ENCODE results near the gene LRP6. TPM values are rescaled to one million over a fixed set of nuclear protein-coding genes. Genes with fewer than 3 reads are reported as not detected.

Gene LRP6
- total and polyA plus RNA-seq, 2 of the 13 experiments (the other 11 are each of a cell fraction or from before 2014, with no cell fraction given) = 33.8 to 42.0 TPM

- H3K9me3 ChIP-seq (ENCODE audit: low read length) = no peaks in the 10 kb centered on the region
- ChIA-PET POLR2A (no interaction called here), CTCF (ENCODE audit: low intra/inter-chr PET ratio, low total read pairs) (no interaction called here)
- peaks cover 90% of the 10 kb centered on the region for H3K79me2 ChIP-seq (ENCODE audit: insufficient read depth, low read length)
- H3K9ac ChIP-seq (ENCODE audit: insufficient read depth, low read depth, low read length) = no peak overlapping the region
- H2AFZ ChIP-seq (ENCODE audit: low read length) = no peak overlapping the region
- no peak for DNase-seq (ENCODE audit: low spot score)
- H3K27me3 ChIP-seq (ENCODE audit: control insufficient read depth in 1 of 2, insufficient read depth in 2 of 2, low read length in 2 of 2) = no peaks in the 10 kb centered on the region
- H3K4me3 ChIP-seq (replicated peaks in 1 of 3; ENCODE audit: insufficient read depth in 1 of 3, low read depth in 2 of 3, low read length in 3 of 3) = no peak overlapping the region
- ATAC-seq = no peak
- in situ Hi-C loops (cut with HindIII; ENCODE audit: extremely low pct_ligation_motif_present, low pct_unique_long_range_greater_than_20kb) (no loop called here), intact Hi-C loops (cut with micrococcal nuclease; ENCODE audit: unreplicated experiment) (no loop called here)
- FAIRE-seq = no peak
- BruUV-seq (replicated peaks) = no TSS peak
- H3K4me2 ChIP-seq (ENCODE audit: low read depth, low read length) = no peak overlapping the region
- TF ChIP-seq ZC3H4 (CRISPR knock-in tag; IDR thresholded peaks at IDR 0.05; ENCODE audit: borderline replicate concordance) = no peak
- TF ChIP-seq ZNF724P (CRISPR knock-in tag; IDR thresholded peaks at IDR 0.05; ENCODE audit: borderline replicate concordance) = no peak
- TF ChIP-seq KDM3A (CRISPR knock-in tag; IDR thresholded peaks at IDR 0.05; ENCODE audit: low read depth) = no peak
- no peak for TF ChIP-seq ZBTB7B (CRISPR knock-in tag; IDR thresholded peaks at IDR 0.05)
- TF ChIP-seq, protein P1, sequence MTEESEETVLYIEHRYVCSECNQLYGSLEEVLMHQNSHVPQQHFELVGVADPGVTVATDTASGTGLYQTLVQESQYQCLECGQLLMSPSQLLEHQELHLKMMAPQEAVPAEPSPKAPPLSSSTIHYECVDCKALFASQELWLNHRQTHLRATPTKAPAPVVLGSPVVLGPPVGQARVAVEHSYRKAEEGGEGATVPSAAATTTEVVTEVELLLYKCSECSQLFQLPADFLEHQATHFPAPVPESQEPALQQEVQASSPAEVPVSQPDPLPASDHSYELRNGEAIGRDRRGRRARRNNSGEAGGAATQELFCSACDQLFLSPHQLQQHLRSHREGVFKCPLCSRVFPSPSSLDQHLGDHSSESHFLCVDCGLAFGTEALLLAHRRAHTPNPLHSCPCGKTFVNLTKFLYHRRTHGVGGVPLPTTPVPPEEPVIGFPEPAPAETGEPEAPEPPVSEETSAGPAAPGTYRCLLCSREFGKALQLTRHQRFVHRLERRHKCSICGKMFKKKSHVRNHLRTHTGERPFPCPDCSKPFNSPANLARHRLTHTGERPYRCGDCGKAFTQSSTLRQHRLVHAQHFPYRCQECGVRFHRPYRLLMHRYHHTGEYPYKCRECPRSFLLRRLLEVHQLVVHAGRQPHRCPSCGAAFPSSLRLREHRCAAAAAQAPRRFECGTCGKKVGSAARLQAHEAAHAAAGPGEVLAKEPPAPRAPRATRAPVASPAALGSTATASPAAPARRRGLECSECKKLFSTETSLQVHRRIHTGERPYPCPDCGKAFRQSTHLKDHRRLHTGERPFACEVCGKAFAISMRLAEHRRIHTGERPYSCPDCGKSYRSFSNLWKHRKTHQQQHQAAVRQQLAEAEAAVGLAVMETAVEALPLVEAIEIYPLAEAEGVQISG (CRISPR knock-in tag; IDR thresholded peaks at IDR 0.05) = no peak
- no peak for TF ChIP-seq CBX5 (CRISPR knock-in tag; IDR thresholded peaks at IDR 0.05; ENCODE audit: borderline replicate concordance)
- TF ChIP-seq GPBP1L1 (CRISPR knock-in tag; IDR thresholded peaks at IDR 0.05) = no peak
- H3K27ac ChIP-seq (ENCODE audit: extremely low read length, insufficient read depth, low read length) = no peak overlapping the region
- WGBS (ENCODE audit: low lambda C conversion rate) = 92% methylated on average over 1 of the region's 1 CpG
- H3K4me1 ChIP-seq (ENCODE audit: insufficient read depth, low read length) = peaks cover 71% of the 10 kb centered on the region
- no peaks in the 10 kb centered on the region for H3K36me3 ChIP-seq (replicated peaks in 1 of 2; ENCODE audit: control insufficient read depth in 1 of 2, insufficient read depth in 2 of 2, low read length in 2 of 2)
- H4K20me1 ChIP-seq (ENCODE audit: insufficient read depth, low read length) = no peaks in the 10 kb centered on the region
Measured at GRCh38 chr12:12210416-12210815, 56.4 kb downstream of the LRP6 start.

Data from HepG2 (cell line).